Measurements from ENCODE around the gene GABRB1.

GABRB1 gene

DNA sequence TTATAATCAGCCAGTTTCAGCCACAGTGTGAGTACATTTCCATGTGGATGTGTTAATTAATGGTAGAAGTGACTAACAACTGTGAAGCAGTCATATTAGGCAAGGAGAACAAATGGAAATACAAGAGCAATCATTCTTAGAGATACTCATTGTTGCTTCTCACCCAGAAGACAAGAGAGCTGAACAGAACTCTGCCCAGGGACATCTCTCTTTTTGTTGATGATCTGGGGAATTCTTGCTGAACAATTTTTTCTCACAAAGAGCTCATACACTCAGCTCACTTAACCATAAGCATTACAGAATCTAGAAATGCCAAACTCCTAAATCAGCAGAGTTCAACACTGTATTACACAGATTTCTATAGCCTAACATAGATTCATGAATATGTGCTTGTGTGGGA is 282.0 kb downstream of the GABRB1 start:
- Histone ChIP-seq H3K9ac (ENCODE audit: low read depth, low read length, poor library complexity, severe bottlenecking) (no peak overlapping the region), H4K20me1 (ENCODE audit: insufficient read depth, low read length, poor library complexity, severe bottlenecking) (no peaks in the 10 kb centered on the region), H3K36me3 (ENCODE audit: insufficient read depth, low read length) (no peaks in the 10 kb centered on the region), H2AFZ (ENCODE audit: low read length) (no peak overlapping the region), H3K4me2 (ENCODE audit: low read depth, low read length, poor library complexity, severe bottlenecking) (no peak overlapping the region), H3K4me1 (ENCODE audit: insufficient read depth, low read length, poor library complexity, severe bottlenecking) (no peaks in the 10 kb centered on the region), H3K9me2 (replicated peaks; ENCODE audit: low read depth, low read length) (no peaks in the 10 kb centered on the region), H3K79me2 (ENCODE audit: insufficient read depth, low read length) (no peaks in the 10 kb centered on the region), H3K4me3 (ENCODE audit: low read length, poor library complexity, severe bottlenecking) (no peak overlapping the region), H3K9me3 (ENCODE audit: insufficient read depth, low read depth, low read length) (no peaks in the 10 kb centered on the region), H3K27me3 (ENCODE audit: insufficient read depth, low read length, poor library complexity, severe bottlenecking) (no peaks in the 10 kb centered on the region), H3F3A (ENCODE audit: low read depth) (no peaks in the 10 kb centered on the region)
- no peak for TF ChIP-seq EZH2phosphoT487 (IDR thresholded peaks at IDR 0.05; ENCODE audit: borderline replicate concordance)
- TF ChIP-seq, protein P1, sequence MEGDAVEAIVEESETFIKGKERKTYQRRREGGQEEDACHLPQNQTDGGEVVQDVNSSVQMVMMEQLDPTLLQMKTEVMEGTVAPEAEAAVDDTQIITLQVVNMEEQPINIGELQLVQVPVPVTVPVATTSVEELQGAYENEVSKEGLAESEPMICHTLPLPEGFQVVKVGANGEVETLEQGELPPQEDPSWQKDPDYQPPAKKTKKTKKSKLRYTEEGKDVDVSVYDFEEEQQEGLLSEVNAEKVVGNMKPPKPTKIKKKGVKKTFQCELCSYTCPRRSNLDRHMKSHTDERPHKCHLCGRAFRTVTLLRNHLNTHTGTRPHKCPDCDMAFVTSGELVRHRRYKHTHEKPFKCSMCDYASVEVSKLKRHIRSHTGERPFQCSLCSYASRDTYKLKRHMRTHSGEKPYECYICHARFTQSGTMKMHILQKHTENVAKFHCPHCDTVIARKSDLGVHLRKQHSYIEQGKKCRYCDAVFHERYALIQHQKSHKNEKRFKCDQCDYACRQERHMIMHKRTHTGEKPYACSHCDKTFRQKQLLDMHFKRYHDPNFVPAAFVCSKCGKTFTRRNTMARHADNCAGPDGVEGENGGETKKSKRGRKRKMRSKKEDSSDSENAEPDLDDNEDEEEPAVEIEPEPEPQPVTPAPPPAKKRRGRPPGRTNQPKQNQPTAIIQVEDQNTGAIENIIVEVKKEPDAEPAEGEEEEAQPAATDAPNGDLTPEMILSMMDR (conservative IDR thresholded peaks at IDR 0.05; ENCODE audit: low read length) = no peak

DNA sequence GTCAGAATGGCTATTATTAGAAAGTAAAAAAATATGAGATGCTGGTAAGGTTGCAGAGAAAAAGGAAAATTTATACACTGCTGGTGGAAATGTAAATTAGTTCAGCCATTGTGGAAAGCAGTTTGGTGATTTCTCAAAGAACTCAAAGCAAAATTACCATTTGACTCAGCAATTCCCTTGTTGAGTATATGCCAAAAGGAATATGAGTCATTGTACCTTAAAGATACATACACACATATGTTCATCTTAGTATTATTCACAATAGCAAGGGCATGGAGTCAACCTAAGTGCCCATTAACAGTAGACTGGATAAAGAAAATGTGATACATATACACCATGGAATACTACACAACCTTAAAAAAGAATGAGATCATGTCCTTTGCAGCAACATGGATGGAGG is 284.0 kb downstream of the GABRB1 start:
- Histone ChIP-seq H3K4me2 (ENCODE audit: low read depth, low read length, poor library complexity, severe bottlenecking) (no peak overlapping the region), H3K9ac (ENCODE audit: low read depth, low read length, poor library complexity, severe bottlenecking) (no peak overlapping the region), H3K9me3 (ENCODE audit: insufficient read depth, low read depth, low read length) (no peaks in the 10 kb centered on the region), H3K27me3 (ENCODE audit: insufficient read depth, low read length, poor library complexity, severe bottlenecking) (no peaks in the 10 kb centered on the region), H3K4me3 (ENCODE audit: low read length, poor library complexity, severe bottlenecking) (no peak overlapping the region), H3K4me1 (ENCODE audit: insufficient read depth, low read length, poor library complexity, severe bottlenecking) (no peaks in the 10 kb centered on the region), H3F3A (ENCODE audit: low read depth) (no peaks in the 10 kb centered on the region), H3K9me2 (replicated peaks; ENCODE audit: low read depth, low read length) (no peaks in the 10 kb centered on the region), H4K20me1 (ENCODE audit: insufficient read depth, low read length, poor library complexity, severe bottlenecking) (no peaks in the 10 kb centered on the region), H3K79me2 (ENCODE audit: insufficient read depth, low read length) (no peaks in the 10 kb centered on the region), H3K36me3 (ENCODE audit: insufficient read depth, low read length) (no peaks in the 10 kb centered on the region), H2AFZ (ENCODE audit: low read length) (no peak overlapping the region)
- TF ChIP-seq, protein P1 (conservative IDR thresholded peaks at IDR 0.05; ENCODE audit: low read length) = no peak
- no peak for TF ChIP-seq EZH2phosphoT487 (IDR thresholded peaks at IDR 0.05; ENCODE audit: borderline replicate concordance)

DNA sequence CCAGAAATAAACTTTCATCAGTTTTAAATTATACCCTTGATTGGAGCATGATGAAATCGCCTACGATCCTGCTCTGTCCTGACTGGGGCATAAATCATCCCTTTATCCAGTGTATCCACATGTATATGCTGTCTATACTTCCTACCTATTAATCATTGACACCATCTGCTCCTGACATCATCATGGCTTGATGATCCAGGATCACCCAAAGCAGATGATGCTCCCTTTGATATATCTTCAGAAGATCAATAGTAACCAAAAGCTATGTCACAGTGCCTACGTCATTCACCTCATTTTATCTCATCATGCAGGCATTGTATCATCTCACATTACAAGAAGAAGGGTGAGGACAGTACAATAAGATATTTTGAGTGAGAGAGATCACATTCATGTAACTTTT is 294.7 kb downstream of the GABRB1 start:
- TF ChIP-seq, protein P1 (conservative IDR thresholded peaks at IDR 0.05; ENCODE audit: low read length) = no peak
- no peak for TF ChIP-seq EZH2phosphoT487 (IDR thresholded peaks at IDR 0.05; ENCODE audit: borderline replicate concordance)
- no peak overlapping the region for H3K4me3 ChIP-seq (ENCODE audit: low read length, poor library complexity, severe bottlenecking)
- H3F3A ChIP-seq (ENCODE audit: low read depth) = no peaks in the 10 kb centered on the region
- no peak overlapping the region for H3K9ac ChIP-seq (ENCODE audit: low read depth, low read length, poor library complexity, severe bottlenecking)
- no peak overlapping the region for H2AFZ ChIP-seq (ENCODE audit: low read length)
- no peaks in the 10 kb centered on the region for H3K27me3 ChIP-seq (ENCODE audit: insufficient read depth, low read length, poor library complexity, severe bottlenecking)
- no peak overlapping the region for H3K4me2 ChIP-seq (ENCODE audit: low read depth, low read length, poor library complexity, severe bottlenecking)
- H3K9me2 ChIP-seq (replicated peaks; ENCODE audit: low read depth, low read length) = no peaks in the 10 kb centered on the region
- H3K9me3 ChIP-seq (ENCODE audit: insufficient read depth, low read depth, low read length) = no peaks in the 10 kb centered on the region
- no peaks in the 10 kb centered on the region for H3K4me1 ChIP-seq (ENCODE audit: insufficient read depth, low read length, poor library complexity, severe bottlenecking)
- H3K36me3 ChIP-seq (ENCODE audit: insufficient read depth, low read length) = no peaks in the 10 kb centered on the region
- no peaks in the 10 kb centered on the region for H4K20me1 ChIP-seq (ENCODE audit: insufficient read depth, low read length, poor library complexity, severe bottlenecking)
- H3K79me2 ChIP-seq (ENCODE audit: insufficient read depth, low read length) = no peaks in the 10 kb centered on the region

Measured in Loucy (cell line).